HG02938 (cell line): ENCODE results near the gene TNFRSF4.

Experiments
- ATAC-seq: cut with Tn5 transposase; IDR thresholded peaks from one replicate; pipeline ENCODE4 v1.9.1; 2021; ENCODE audit warnings: mild to moderate bottlenecking, moderate library complexity; ENCODE audit not compliant: unreplicated experiment

Gene TNFRSF4

GRCh38 chr1:1219341-1219740 is 5.4 kb upstream of the TNFRSF4 start:
- ATAC-seq = no peak

- no peak for ATAC-seq
Measured at GRCh38 chr1:1218524-1219200, 4.7 kb upstream of the TNFRSF4 start.

DNA sequence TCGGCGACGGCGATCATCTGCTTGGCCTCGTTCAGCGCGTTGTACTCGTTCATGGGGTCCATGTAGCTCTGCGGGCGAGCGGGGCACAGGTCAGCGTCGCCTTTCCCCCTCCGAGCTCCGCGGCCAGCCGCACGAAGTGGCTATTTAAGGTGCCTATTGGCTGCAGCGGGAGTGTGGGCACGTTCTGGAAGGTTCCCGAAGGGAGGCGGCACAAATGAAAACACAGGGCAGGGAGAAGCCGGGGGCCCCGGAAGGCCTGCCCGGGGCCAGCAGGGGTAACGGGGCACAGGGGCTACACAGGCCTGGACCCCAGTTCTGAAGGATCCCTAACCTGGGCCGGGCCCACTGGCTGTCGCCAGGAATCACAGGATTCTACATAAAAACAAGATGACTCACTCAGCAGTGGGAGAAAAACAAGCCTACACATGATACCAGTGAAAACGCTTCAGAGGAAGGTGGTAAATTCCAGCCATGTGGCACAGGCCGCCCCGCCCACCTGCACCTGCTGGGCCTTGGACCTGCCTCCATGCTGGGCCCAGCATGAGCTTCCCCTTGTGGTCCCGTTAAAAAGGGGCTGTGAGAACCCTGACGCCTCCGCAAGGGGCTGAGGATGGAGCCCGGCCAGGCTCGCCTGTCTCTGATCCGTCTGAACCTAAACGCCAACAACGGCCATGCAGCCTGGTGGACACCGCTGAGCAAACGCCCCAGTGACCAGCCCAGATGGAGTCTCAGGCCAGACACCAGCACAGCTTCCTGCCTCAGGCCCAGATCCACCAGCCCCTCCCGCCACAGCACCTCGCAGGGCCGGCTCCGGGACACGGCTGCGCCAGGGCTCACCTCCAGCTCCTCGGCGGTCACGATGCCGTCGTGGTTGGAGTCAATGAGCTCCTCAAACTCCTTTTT is 3.9 kb upstream of the TNFRSF4 start:
- no peak for ATAC-seq

- no peak for ATAC-seq
Measured at GRCh38 chr1:1216770-1217620, 3.0 kb upstream of the TNFRSF4 start.

GRCh38 chr1:1215881-1216605 is 2.1 kb upstream of the TNFRSF4 start:
- ATAC-seq = no peak

GRCh38 chr1:1215080-1215676 is 1.2 kb upstream of the TNFRSF4 start:
- ATAC-seq = no peak

DNA sequence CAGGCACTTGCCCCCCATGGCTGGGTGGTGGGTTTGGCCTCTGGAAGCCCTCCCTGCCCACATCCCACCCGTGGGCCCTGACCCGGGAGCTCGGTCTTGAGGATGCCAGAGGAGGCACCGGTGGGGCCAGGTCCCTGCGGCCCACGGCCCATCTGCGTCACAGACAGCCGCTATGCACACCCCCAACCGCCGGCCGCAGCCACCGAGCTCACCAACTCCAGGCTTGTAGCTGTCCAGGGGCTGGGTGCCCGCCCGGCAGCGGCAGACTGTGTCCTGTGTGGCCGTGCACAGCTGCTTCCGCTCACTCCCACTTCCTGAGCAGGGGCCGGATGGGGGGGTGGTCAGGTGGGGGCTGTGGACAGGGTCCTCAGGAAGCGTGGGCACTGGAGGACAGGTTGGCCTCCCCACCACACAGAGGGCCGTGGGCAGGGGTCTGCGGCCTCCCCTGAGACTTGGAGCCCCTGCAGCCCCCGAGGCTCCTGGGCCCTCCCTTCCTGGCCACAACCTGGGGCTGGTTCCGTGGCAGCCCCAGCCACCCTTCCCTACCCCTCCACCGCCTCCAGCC is 1.1 kb downstream of the TNFRSF4 start:
- ATAC-seq = no peak

DNA sequence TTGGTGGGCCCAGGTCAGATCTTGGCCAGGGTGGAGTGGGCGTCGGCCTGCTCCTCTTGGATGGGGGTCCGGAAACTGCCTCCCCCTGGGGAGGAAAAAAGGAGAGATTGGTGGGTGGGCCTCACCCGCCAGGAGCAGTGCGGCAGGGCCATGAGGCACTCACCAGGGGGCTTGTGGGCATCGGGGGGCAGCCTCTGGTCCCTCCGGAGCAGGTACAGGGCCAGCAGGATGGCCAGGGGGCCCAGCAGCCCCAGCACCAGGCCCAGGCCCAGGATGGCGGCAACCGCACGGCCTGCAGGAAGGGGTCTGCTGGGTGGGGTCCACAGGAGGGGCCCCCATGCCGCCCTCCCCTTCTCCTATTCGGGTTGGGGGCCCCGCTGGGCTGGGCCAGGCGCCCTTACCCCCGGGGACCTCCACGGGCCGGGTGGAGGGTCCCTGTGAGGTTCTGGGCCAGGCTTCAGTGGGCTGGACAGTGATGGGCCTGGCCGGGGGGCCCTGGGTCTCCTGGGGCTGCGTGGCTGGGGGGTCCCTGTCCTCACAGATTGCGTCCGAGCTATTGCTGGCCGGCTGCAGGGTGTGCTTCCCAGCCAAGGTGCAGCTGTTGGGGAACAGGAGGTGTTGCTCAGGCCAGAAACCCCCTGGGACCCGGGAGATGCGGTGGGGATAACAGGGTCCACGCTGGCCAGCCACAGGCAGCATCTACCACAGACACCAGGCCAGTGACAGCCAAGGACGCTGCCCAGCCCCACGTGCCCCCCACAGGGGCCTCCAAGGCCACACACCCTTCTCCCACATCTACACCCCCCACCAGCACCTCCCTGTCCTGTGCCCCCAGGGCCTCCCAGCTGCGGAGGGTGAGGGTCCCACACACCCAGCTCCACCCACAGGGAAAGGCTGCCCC is 2.2 kb downstream of the TNFRSF4 start:
- no peak for ATAC-seq

GRCh38 chr1:1210726-1211540 is 3.0 kb downstream of the TNFRSF4 start:
- ATAC-seq = no peak

GRCh38 chr1:1208713-1209433 is 5.1 kb downstream of the TNFRSF4 start:
- ATAC-seq = no peak

DNA sequence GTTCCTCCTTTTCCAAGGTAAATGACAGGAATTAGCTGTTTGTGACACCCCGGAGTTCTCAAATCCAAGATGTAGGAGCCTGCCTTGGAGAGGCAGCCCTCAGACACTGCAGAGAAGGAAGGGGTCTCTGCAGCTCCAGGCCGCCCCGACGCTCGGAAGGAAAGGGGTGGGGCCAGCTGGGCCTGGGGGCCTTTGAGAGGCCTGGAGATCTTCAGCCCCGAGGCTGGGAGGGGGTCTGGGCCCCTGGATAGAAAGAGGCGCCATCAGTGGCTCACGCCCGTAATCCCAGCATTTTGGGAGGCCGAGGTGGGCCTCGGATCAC is 6.4 kb downstream of the TNFRSF4 start:
- ATAC-seq = no peak

DNA sequence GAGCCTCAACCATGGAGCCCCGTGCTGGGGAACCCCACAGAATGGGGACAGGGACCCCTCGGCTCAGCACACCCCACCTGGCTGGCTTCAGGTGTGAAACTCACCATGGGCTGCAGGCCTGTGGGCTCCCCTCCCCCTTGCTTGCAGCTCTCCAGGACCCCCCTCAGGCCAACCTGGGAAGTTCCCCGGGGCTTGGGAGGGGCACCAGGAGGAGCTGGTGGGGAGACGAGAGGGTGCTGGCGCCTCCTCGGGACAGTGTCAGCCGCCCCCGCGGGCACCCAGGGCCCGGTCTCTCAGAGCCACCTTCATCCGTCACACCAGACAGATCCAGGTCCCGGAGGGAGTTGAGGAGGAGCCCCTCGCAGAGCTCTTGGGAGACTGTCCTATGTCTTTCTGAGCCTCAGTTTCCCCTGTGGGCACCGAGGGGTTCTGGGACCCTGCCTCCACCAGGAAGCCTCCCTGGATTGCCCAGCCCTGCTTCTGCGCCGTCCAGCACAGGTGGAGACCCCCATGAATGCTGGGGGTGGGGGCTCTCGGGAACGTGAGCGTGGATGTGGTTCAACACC is 6.9 kb downstream of the TNFRSF4 start:
- no peak for ATAC-seq

DNA sequence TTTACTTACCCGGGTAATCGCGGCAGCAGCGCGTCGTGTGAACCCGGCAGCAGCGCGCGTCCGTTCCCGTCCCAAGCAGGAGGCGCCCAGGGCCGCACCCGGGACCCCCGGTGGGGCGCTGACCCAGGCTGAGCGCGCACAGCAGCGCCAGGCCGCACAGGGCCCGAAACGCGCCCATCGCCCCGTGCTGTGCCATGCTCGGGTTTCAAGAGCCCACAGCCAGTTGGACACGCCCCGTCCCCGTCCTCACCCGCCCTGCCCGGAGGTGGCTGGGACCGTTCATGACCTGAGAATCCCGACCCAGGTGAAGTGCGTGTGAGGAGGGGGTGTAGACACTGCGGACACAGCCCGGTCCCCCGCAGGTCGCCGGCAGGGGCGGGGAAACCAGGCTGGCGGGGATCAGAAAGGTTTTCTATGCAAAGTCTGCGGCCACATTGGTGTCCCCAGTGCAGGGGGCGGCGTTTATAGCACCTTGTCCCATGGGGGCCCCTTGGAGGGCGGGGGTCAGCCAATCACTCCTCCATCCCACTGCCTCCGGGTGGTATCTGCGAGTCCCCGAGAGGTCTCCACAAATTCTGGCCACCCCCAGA is 7.5 kb downstream of the TNFRSF4 start, which contains the start of gene TNFRSF18:
TSS of gene TNFRSF18 (minus strand) at position 217 of the 590 bp plus-strand sequence. CDS start at position 196, 21 bp downstream.
- ATAC-seq = no peak

GRCh38 chr1:1205769-1206375 is 8.1 kb downstream of the TNFRSF4 start:
- ATAC-seq = no peak

GRCh38 chr1:1204998-1205768 is 8.8 kb downstream of the TNFRSF4 start:
- no peak for ATAC-seq
